Omental fat pad (tissue), 4 donors: ENCODE measurements around the gene MFAP3. TPM values are rescaled to one million over a fixed set of nuclear protein-coding genes. Genes with fewer than 3 reads are reported as not detected.
A peak's percentile ranks its signal among the peaks of the same experiment; 100 is the strongest.

Source experiments
- ATAC-seq: fragments of 150-250 bp; one replicate; pipeline ENCODE4 v1.9.1; 2016; ENCODE audit warnings: mild to moderate bottlenecking, moderate library complexity; ENCODE audit not compliant: low FRiP score
- DNase-seq: peaks from one replicate; pipeline ENCODE4 v3.0.0-alpha.2; 2019; ENCODE audit warnings: low spot score
- total RNA-seq, 4 donors: library from RNA; depleted of rRNA; stranded (reverse); fragments of >200 nt; gene quantifications; one replicate each; pipeline ENCODE4 v1.1.0, GENCODE V29; 2016
- TF ChIP-seq, protein P1 (sequence below), 3 donors: fragments of 450-650 bp; IDR thresholded peaks; one replicate each; pipeline ENCODE4 v1.5.1; 2016 to 2017; ENCODE audit warnings: antibody characterized with exemption in 3 of 3, mild to moderate bottlenecking in 3 of 3, moderate library complexity in 2 of 3

The MFAP3 gene
- total RNA-seq, 4 donors from 2014 or later: 33.1 to 99.6 (median 43.1) TPM

- DNase-seq: no peak
- TF ChIP-seq, protein P1, sequence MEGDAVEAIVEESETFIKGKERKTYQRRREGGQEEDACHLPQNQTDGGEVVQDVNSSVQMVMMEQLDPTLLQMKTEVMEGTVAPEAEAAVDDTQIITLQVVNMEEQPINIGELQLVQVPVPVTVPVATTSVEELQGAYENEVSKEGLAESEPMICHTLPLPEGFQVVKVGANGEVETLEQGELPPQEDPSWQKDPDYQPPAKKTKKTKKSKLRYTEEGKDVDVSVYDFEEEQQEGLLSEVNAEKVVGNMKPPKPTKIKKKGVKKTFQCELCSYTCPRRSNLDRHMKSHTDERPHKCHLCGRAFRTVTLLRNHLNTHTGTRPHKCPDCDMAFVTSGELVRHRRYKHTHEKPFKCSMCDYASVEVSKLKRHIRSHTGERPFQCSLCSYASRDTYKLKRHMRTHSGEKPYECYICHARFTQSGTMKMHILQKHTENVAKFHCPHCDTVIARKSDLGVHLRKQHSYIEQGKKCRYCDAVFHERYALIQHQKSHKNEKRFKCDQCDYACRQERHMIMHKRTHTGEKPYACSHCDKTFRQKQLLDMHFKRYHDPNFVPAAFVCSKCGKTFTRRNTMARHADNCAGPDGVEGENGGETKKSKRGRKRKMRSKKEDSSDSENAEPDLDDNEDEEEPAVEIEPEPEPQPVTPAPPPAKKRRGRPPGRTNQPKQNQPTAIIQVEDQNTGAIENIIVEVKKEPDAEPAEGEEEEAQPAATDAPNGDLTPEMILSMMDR (IDR thresholded peaks at IDR 0.05): no peak
- peak; percentile 71 for ATAC-seq
Measured at GRCh38 chr5:154077696-154078095, 38.9 kb downstream of the MFAP3 start.

GRCh38 chr5:154078272-154078671, 39.5 kb downstream of the MFAP3 start:
- DNase-seq (no peak), ATAC-seq (no peak)
- TF ChIP-seq, protein P1 (IDR thresholded peaks at IDR 0.05): no peak

- no peak for DNase-seq
- ATAC-seq: no peak
- TF ChIP-seq, protein P1 (IDR thresholded peaks at IDR 0.05): no peak
Measured at GRCh38 chr5:154081246-154081645, 42.5 kb downstream of the MFAP3 start.

- DNase-seq (no peak), ATAC-seq (no peak)
- TF ChIP-seq, protein P1 (IDR thresholded peaks at IDR 0.05): no peak
Measured at GRCh38 chr5:154084062-154084639, 45.4 kb downstream of the MFAP3 start.

- TF ChIP-seq, protein P1 (IDR thresholded peaks at IDR 0.05): no peak
- DNase-seq (no peak), ATAC-seq (no peak)
Measured at GRCh38 chr5:154086146-154086545, 47.4 kb downstream of the MFAP3 start.

GRCh38 chr5:154086641-154087040, 47.9 kb downstream of the MFAP3 start:
- TF ChIP-seq, protein P1 (IDR thresholded peaks at IDR 0.05): no peak
- no peak for DNase-seq
- ATAC-seq: no peak

GRCh38 chr5:154087260-154087659, 48.5 kb downstream of the MFAP3 start:
- ATAC-seq: no peak
- TF ChIP-seq, protein P1 (IDR thresholded peaks at IDR 0.05): no peak
- no peak for DNase-seq
